Activated gamma-delta T cell treated with anti-CD3 and anti-CD28 coated beads, Interleukin-2, amount 50 U/mL, for 16 hours (primary cell): Measurements from ENCODE around the gene FMN1.
A peak's percentile ranks its signal among the peaks of the same experiment; 100 is the strongest.

Experiments used
- DNase-seq: peaks from one replicate; pipeline ENCODE4 v3.0.0-alpha.2; 2020; ENCODE audit warnings: low read depth

FMN1 gene

DNA sequence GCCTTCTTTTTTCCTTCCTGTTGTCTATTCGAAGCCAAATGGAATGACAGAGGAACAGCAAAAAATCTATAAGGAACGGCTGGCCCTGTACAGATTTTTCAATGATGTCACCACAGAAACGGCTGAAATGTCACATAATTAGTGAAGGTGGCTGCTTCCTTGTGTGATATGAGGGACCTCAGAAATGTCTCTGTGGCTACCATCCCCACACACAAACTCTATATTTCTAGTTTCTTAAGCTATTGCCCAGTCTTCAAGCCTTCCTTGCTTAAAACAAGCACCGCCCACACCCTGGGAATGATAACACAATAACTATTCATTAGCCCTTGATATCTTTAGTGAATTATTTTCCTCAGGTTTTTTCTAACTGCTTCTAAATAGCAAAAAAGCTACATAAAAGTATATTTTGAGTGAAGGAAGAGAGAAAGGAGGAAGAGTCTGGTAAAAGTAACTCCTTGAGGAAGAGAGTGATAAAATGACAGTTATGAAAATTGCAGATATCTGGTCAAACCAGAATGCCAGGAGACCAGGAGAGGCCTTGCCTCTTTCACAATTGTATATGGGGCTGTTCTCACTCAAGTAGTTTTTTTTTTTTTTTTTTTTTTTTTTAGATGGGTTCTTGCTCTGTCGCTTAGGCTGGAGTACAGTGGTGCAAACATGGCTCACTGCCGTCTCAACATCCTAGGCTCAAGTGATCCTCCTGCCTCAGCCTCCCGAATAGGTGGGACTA, 38.7 kb downstream of the FMN1 start:
- DNase-seq: no peak

DNA sequence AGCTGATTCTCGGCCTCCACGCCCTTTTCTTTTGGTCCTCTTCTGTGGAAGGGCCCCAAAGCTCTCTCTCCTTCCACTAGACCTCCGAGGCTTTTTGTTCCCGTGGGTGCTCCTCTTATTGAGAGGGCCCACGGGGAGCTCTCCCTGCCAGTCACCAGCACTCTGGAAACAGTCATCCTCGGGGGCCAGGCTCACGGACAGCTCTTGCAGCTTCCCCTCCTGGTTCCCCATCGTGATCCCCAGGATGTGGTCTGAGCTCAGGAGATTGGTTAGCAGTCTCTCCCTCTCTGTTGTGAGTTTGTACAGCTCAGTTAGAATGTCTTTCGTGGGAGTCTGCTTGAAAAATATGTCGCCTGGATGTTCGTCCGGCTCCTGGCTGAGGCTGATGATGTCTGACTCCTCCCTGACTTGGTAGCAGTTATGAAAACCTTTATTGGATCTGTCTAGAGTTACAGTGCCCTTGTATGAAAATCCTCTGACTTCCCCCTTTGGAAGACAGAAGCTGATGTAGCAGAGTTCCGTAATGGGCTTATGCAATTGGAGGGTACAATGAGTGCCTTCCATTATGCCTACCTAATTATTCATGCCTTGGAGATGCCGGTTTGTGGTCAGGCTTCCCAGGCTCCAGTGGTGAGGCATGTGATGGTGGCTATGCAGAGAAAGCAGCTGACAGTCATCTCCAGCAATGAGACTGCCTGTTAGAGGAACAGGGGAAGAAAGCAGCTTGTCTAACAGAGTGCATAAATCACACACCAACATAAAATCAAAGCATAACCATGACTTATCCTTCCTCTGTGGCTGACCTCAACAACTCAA, 40.0 kb downstream of the FMN1 start:
- DNase-seq: no peak

DNA sequence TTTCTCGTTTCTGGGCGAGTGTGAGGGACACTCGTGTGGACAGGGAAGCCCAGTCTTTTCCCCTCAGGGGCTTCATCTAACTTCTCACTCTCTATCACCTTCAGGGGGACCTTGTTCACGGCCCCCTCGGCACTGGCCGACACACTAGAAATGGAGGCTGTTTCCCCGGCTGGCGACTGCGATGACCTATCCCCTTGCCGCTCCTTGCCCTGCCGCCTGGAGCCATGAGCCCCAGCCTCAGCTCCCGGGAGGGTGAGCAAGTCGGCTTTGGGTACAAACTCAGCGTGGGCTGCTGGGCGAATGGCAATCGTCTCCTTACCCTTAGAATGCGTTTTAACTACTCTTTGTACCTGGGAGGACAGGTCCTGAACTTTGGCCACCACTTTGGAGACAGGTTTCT, 41.0 kb downstream of the FMN1 start:
- no peak for DNase-seq

DNA sequence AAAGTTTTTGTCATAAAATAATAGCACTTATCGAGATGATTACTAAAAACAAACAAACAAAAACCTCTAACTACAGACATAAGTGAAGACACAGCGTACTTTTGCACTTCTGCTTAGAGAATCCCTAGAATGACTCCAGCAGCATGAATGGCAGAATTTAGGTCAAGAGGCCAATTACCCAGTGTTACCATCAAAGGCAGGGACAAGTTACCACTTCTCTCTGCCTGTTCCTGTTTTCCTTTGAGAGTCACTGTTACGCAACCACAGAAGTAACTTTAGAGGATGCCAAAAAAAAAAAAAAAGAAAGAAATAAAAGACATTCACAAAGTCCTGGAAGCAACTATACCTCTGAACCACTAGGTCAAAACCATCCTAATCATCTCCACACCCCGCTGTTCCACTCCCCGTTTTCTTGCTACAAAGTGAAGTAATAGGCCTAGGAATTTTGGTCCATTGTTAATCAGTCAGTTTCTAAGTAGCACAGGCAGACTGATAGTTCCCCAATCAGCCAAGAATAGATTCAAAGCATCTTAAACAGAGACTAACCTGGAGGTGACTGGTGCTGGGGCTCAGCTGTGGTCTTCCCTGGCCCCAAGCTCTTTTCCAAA, 41.9 kb downstream of the FMN1 start:
- DNase-seq: no peak

DNA sequence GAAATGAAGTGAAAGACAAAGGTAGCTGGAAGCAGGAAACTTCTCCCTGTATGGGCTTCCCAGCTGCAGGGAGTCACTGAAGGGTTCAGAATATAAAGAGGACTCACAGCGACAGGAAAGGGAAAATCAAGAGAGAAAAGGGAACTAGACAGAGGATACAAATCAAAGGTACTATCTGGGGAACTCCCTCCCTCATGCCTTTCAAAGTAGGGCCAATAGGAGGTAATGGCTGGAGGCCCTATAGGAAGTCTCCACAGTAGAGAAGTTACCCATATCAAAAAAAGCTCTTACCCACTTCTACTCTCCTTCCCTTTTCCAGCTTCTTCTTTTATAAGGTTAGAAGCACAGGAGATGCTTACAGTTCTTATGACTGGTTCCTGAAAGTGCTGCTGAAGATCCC, 43.5 kb downstream of the FMN1 start:
- DNase-seq: no peak

DNA sequence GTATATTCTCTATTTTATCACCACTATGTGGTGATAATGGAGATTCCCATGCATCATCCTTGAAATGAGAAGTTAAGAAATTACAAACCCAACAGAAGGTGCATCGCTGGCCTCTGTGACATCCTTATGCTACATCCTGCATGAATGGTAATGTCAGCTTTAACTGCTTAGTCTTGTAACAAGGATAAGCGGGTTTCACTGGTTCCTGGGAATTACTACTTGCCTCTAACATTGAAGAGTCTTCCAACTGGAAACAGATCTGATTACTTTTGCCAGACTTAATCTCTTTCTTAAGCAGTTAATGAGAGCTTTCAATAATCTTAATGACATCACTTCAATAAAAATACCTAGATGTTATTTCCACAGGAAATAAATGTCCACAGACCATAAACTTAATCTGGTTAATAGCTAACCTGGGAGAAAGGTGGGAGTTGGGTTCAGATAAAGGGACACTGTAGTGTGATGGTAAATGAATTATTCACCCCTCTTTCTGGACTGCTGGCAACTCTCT, 44.0 kb downstream of the FMN1 start:
- DNase-seq: no peak

DNA sequence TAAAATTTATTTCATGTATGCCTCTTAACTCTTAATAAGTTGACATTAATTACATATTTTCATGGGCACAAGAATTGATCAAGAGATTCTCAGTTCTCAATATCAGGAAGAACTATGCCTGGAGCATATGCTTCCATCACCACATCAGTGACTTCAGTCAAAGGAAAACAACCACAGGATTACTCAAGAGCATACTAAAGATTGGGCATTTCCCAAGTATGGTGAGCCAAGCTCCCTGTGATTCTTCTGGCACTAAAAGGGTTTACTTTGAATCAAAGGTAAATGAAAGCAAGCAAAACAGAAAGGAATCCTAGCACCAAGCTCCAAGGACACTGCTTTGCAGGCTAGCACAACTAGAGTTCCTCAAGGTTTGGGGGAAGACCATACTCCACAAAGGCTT, 44.6 kb downstream of the FMN1 start:
- DNase-seq: no peak

DNA sequence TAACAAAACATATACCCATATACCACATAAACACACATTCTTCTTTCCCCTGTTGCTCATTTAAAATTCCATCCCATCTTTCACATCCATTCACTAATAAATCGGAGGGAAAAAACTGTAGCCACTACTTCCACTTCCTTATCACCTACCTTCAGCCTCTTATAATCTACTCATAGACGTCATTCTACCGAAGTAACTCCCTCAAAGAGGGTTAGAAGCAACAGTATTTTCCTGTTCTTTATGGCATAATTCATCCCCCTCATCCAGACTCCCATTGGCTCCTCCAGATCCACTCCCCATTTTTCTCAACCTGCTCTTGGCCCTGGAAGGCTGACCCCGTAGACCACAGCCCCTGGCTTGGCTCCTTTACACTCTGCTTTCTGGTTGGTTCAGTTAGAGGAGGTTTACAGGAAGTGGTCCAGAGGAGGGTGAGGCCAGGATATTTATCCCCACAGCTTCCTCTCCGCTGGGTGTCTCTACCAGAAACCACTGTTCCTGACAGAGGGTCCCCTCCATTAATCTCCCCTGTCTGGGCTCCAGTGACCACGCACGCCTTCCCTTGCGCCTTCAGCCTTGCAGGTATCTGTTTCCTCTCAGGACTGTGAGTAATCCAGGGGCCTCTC, 46.3 kb downstream of the FMN1 start:
- no peak for DNase-seq

DNA sequence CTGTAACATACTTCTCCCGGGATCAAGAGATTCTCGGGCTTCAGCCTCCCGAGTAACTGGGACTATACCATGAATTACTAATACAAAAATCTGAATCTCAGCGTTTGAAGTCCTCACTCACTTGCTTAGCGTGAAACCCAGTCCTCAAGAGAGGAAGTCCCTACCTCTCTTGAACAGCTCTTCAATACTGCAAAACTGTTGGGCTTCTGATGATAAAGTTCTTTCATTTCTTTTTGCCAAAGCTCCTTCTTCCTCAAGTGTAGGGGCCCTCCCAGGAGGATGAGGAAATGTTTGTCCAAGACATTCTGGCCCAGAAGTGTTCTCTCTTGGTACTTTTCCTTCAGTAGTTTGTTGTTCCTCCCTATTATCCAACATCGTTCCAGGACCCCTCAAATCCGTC, 48.5 kb downstream of the FMN1 start:
- no peak for DNase-seq

DNA sequence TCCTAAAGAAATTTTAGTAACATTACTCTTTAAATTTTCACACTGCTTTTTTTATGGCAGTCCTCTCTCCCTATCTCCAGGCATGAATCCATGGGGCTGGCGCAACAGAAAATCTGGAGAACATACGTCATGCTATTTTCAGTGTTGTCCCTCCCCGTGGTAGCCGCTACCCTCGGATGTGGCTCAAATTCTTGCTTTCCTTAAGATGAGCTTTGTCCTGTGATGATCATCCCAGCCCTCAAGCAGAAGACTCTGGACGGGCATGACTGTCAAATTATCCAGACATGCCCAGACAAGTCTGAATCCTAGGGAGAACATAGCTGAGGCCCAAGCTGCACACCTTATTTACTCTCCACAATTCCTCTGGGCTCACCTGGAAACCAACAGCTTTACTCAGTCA, 49.1 kb downstream of the FMN1 start:
- no peak for DNase-seq

DNA sequence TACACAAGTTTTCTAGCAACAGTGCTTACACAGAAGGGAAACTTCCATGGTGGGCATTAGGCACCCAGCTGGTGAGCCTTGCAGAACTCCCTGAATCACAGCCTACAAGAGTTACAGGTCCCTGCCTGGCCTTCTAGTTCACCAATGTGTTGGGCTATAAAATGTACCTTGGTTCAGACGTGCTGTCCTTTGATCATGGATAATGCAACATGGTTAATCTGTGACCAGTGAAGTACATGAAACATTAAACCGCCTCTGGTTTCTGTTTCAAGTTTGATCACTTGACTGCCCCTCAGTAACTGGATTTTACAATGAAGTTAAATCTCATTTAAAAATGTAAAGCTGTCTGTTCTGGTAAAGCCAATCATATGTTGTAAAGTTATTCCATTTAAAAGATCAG, 51.8 kb downstream of the FMN1 start:
- no peak for DNase-seq

DNA sequence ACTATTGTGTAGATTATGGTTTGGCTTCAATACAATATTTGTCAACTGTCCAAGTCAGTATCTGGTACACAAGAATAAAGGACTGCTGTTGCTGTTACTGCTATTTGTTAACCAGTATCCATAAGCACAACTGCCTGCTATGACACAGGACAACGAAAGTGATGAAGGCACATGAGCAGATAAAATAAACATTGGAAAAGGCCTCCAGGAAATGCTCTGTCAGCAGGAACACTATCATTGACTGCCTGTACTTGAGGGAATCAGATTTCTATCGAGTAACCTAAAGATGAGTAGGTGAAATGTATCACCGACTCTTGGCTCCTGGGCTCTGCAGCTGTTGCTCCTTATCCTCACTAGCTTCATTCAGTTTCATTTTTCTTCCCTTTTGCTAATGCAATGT, 56.5 kb downstream of the FMN1 start:
- no peak for DNase-seq

DNA sequence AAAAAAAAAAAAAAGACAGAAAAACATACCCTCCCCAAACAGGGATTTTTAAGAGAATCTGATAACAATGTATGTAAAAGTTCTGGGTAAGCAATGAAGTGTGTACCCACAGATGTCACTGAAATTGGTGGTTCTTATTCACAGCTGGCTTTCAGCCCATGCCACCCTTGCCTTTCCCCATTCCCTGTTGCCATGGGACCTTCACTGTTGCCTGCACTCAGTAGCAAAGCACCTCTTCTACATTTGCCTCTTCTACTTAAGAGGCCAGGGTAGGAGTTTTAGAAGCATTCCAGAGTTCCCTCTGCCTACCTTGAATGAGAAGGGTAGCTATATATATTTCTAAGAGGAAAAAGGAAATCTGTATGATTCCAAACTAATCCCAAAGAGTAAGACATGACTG, 57.4 kb downstream of the FMN1 start:
- DNase-seq: no peak

DNA sequence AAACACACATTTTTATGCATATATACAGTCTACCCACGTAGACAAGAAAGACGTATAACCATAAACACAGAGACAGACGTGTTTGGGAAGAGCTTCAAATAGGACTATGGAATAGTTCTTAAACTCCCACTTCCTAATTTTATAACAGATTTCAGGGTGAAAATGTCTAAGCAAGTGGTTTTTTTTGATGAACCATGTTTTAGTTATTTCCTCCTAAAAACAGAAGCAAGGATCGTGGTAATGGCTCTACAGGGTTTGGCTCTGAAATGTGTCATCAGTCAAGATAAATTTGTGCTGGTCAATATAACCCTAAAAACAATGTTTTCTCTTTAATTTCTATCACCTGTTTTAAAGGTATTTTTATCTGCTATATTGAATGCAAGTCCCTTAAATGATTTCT, 58.2 kb downstream of the FMN1 start:
- no peak for DNase-seq

DNA sequence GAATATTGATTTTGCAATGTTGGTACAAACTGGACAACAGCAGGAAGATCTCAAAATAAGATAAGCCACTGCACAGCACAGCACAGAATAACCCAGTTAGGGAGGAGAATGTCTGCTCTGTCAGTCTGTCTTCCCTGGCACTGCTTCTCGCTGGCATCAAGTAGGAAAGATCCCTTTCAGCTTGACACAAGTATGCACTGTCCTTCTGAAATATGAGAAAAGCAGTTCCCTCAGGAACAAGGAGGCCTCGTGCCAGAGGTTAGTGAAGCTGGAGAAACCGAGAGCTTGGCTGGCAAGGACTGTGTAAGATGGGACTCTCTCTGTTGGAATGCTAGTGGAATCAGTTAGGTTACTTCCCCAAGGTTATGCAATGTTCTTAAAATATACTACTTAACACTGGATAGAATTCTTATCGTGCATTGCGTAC, 59.1 kb downstream of the FMN1 start:
- DNase-seq: no peak

DNA sequence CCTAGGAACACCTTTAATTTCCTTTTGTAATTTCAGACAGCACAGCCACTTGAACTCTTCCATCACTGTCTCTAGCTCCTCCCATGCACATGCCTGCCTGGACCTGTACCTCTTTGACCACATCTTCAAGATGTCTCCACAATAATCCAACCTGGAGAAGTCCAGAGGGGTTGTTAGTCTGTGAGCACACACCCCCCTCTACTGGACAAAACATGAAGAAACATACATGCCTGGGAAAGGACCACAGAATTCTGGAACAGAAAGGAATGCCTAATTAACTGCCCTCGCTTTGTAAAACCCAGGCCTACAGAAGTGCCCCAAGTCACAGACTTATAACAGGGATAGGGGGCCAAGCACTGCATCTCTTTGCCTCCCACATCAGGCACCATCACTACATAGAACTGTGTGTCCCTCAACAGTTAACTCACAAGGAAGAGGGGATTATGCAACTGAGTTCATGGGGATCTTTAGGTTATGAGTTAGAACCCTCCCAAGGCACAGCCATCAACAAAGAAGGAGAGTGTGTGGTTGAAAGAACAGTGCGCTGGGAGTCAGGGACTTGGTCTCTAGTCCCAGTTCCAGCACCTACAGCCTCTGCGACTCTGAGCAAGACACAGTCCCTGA, 61.7 kb downstream of the FMN1 start:
- DNase-seq: no peak

DNA sequence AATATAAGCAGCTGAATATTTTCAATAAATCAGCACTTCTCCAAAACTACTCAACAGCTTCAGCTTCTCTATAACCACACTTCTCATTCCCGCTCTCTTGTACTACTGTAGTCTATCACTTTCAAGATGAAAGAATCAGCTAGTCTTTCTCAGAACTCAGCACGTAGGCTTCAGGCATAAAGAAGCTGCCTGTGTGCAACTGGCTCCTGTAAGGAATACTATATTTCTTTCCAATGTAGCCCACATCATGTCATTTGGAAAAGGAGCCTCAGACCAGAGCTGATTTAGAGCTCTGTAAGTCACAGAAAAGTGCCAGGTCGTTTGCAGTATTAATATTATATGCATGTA, 62.3 kb downstream of the FMN1 start:
- no peak for DNase-seq

DNA sequence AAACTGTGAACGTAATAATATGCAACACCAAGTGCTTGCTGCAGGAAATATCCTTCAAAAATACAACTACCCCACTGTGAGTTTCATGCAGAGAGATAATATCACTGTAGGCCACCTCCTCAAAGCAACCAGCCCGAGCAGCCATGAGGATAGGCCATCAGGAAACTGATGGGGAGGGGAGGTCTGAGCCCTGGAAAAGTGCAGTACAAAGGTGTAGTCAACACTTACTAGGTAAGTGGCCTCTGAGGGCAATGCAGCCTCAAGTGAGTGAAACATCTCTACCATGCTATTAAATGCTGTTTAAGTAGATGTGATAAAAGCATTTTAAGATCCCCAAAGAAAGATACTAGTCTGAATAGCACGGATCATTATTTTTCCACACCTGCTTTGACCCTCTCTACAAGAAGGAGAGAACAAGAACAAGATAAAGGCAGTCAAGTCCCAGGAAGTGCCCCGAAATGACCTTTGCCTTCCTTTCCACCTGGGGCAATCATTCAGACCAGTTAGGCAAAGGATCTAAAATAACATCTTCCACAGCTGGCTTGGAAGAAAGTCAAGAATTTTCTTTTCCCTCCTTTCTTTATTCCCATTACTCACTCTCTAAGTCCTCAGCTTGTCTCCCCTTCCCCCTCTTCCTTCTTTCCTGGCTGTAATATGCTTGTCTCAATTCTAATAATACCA, 62.8 kb downstream of the FMN1 start:
- no peak for DNase-seq

DNA sequence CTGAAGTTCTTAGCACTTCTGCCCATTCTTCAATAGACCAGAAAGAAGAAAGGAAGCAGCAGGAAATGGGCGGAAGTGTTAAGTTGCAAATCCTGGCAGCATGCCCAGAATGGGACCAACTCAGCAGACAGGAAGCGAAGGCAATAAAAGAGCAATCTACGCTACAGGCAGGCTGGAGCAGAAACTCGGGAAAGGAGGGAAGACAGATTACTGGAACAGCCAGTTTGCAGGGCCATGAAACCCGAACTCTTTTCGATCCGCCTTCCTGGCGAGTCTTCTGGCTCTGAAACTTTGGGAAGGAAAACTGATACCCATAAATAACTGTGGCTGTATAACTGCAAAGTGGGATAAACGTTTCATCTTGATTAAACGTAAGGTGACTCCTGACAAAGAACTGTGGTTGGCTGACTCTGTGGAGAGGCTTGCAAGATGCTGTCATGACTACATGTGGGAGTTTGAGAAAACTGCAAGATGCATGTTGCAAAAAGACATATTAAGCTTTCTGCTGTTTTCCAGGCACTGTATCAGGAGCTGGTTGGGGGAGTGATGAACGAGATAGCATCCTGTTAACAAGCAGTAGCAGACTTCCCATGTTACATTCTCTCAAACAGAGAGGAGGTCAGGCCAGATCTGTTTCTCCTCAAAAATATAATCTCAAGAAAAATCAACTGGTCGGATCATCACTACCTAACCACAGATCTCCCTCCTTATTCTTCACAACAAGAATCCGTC, 67.8 kb downstream of the FMN1 start:
- DNase-seq: peak; percentile 55

DNA sequence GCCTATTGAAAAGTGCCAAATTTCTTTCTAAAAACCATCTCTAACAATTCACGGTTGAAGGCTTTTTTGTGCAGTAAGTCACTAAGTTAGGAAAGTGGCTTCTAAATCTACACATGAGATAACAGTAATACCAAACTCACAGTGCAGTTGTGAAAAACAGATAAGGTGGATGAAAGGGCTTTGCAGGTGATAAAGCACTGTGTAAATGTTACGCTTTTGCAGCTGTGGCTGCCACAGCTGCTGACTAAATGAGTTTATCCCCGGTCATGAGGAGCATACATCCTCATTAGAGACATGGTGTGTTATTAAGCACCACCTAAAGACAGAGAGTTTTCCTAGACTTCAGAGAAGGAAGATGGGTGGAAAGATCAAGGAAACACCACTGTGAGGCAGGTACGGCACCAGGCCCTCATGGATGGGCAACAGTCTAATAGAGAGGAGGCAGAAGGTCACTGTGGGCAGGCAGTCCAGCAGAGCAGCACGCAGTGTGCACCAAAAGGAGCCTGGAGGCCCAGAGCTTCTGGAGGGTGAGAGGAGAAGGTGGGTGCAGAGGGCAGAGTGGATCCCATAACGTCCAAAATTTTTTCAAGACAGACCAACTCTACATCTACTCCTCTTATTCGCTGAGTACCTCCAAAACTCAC, 68.5 kb downstream of the FMN1 start:
- DNase-seq: no peak
